Type B pancreatic cell (in vitro differentiated cells): ENCODE results near the gene TAP2. TPM values are rescaled to one million over a fixed set of nuclear protein-coding genes. Genes with fewer than 3 reads are reported as not detected.
"Not testable (repeated sequence)": the region's sequence is repeated elsewhere in the genome, so short reads cannot be mapped to it uniquely, and the experiment has no call there.

Experiments
- DNase-seq: peaks from one replicate; pipeline ENCODE4 v3.0.0; 2021; ENCODE audit warnings: mixed read lengths; ENCODE audit not compliant: unreplicated experiment; ENCODE audit errors: extremely low spot score
- H3K27ac Mint-ChIP-seq: 2 replicates; pipeline ENCODE4 v1.8.0; 2021; ENCODE audit warnings: mild to moderate bottlenecking, mixed read lengths
- H3K27me3 Mint-ChIP-seq: 2 replicates; pipeline ENCODE4 v1.8.0; 2021; ENCODE audit warnings: mixed read lengths
- H3K36me3 Mint-ChIP-seq: 2 replicates; pipeline ENCODE4 v1.8.0; 2021; ENCODE audit warnings: mixed read lengths
- H3K4me1 Mint-ChIP-seq: one replicate; pipeline ENCODE4 v1.8.0; 2021; ENCODE audit warnings: mixed read lengths; ENCODE audit not compliant: unreplicated experiment
- H3K4me3 Mint-ChIP-seq: 2 replicates; pipeline ENCODE4 v1.8.0; 2021; ENCODE audit warnings: mild to moderate bottlenecking, mixed read lengths
- H3K9me3 Mint-ChIP-seq: 2 replicates; pipeline ENCODE4 v1.8.0; 2021; ENCODE audit warnings: mixed read lengths
- total RNA-seq: library from RNA; stranded (reverse); gene quantifications from 2 replicates; pipeline ENCODE4 v1.2.1, GENCODE V29; 2021; ENCODE audit warnings: low replicate concordance
- TF ChIP-seq, protein P1 (sequence below): fragments of 200-600 bp; sonication (generic); conservative IDR thresholded peaks from 2 replicates; pipeline ENCODE4 v1.5.0; 2021; ENCODE audit warnings: antibody characterized with exemption, mild to moderate bottlenecking

TAP2 gene
- total RNA-seq, 1 donor from 2014 or later, result 22.0 TPM

DNA sequence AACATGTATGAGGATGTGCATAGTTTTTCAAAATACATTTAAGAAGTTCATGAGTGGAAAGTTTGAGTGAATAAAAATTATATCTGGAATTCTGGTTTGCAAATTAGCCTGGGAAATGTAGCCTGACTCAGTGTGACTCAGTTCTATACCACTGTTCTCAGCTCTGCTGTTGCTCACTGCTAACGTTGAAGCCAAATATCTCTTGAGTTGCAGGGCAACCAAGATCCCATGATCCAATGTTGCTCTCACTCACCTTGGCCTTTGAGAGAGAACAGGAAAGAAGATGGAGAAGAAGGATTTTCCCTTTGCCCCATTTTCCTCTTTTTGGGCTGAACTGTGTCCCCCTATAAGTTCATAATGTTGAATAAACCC, 44.3 kb upstream of the TAP2 start:
- H3K27me3 Mint-ChIP-seq, result peaks cover 52% of the 10 kb centered on the region

GRCh38 chr6:32880962-32881361, 42.4 kb upstream of the TAP2 start:
- peaks cover 59% of the 10 kb centered on the region for H3K27me3 Mint-ChIP-seq
- not testable (repeated sequence) for H3K9me3 Mint-ChIP-seq, H3K4me3 Mint-ChIP-seq, H3K27ac Mint-ChIP-seq, H3K36me3 Mint-ChIP-seq, DNase-seq, H3K4me1 Mint-ChIP-seq

More for the DNA sequence above, 44.3 kb upstream of the TAP2 start:
- Mint-ChIP-seq H3K4me3 (no peak overlapping the region), H3K9me3 (no peaks in the 10 kb centered on the region), H3K27ac (no peak overlapping the region), H3K4me1 (no peaks in the 10 kb centered on the region), H3K36me3 (no peaks in the 10 kb centered on the region)
- DNase-seq, result no peak
- TF ChIP-seq, protein P1, sequence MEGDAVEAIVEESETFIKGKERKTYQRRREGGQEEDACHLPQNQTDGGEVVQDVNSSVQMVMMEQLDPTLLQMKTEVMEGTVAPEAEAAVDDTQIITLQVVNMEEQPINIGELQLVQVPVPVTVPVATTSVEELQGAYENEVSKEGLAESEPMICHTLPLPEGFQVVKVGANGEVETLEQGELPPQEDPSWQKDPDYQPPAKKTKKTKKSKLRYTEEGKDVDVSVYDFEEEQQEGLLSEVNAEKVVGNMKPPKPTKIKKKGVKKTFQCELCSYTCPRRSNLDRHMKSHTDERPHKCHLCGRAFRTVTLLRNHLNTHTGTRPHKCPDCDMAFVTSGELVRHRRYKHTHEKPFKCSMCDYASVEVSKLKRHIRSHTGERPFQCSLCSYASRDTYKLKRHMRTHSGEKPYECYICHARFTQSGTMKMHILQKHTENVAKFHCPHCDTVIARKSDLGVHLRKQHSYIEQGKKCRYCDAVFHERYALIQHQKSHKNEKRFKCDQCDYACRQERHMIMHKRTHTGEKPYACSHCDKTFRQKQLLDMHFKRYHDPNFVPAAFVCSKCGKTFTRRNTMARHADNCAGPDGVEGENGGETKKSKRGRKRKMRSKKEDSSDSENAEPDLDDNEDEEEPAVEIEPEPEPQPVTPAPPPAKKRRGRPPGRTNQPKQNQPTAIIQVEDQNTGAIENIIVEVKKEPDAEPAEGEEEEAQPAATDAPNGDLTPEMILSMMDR, result no peak

- no peaks in the 10 kb centered on the region for H3K4me1 Mint-ChIP-seq
- no peaks in the 10 kb centered on the region for H3K9me3 Mint-ChIP-seq
- H3K4me3 Mint-ChIP-seq, result no peak overlapping the region
- no peak for DNase-seq
- TF ChIP-seq, protein P1, result no peak
- H3K27ac Mint-ChIP-seq, result no peak overlapping the region
- H3K36me3 Mint-ChIP-seq, result no peaks in the 10 kb centered on the region
- peaks cover 62% of the 10 kb centered on the region for H3K27me3 Mint-ChIP-seq
Observed at GRCh38 chr6:32879691-32880090, 41.2 kb upstream of the TAP2 start.

- H3K9me3 Mint-ChIP-seq, result no peaks in the 10 kb centered on the region
- no peaks in the 10 kb centered on the region for H3K36me3 Mint-ChIP-seq
- H3K27me3 Mint-ChIP-seq, result peaks cover 66% of the 10 kb centered on the region
- DNase-seq, result no peak
- H3K4me1 Mint-ChIP-seq, result no peaks in the 10 kb centered on the region
- H3K4me3 Mint-ChIP-seq, result no peak overlapping the region
- H3K27ac Mint-ChIP-seq, result no peak overlapping the region
- TF ChIP-seq, protein P1, result no peak
Observed at GRCh38 chr6:32876603-32877002, 38.1 kb upstream of the TAP2 start.

- not testable (repeated sequence) for H3K9me3 Mint-ChIP-seq, H3K36me3 Mint-ChIP-seq, H3K4me3 Mint-ChIP-seq, H3K4me1 Mint-ChIP-seq, H3K27ac Mint-ChIP-seq, DNase-seq
- H3K27me3 Mint-ChIP-seq, result peaks cover 74% of the 10 kb centered on the region
Observed at GRCh38 chr6:32873947-32874346, 35.4 kb upstream of the TAP2 start.

DNA sequence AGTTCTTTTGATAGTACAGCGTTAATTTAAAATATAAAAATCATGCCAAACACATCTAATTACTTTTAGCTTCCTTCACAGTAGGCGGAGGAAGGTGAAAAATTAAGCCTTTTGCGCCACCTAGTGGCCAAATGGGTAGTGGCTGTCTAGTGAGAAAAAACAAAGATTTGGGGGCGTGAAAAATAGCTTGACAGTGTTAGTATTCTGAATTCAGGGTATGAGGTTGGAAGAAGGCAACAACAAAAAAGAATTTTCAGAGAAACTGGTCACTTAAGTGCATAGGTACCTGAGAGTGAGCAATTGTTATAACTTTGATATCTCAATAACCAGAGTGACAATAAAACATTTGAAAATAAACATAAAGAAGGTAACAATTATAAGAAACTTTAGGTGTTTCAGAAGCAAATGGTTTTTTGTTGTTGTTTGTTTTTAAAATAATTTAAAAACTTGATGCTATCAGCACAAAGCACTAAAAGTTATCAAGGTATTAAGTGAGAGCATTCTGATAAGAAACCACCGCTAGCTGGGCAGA, 29.8 kb upstream of the TAP2 start:
- no peak overlapping the region for H3K4me3 Mint-ChIP-seq

More for the DNA sequence above, 29.8 kb upstream of the TAP2 start:
- Mint-ChIP-seq H3K27me3 (peaks cover 66% of the 10 kb centered on the region), H3K4me1 (no peaks in the 10 kb centered on the region), H3K9me3 (no peaks in the 10 kb centered on the region), H3K36me3 (no peaks in the 10 kb centered on the region), H3K27ac (no peak overlapping the region)
- TF ChIP-seq, protein P1, result peak; percentile 98
- no peak for DNase-seq
